Fibroblast of the conjunctiva (primary cell): ENCODE data around the gene C17orf58.

ENCODE experiments used
- DNase-seq: peaks from one replicate; pipeline ENCODE4 v3.0.0-alpha.2; 2010; ENCODE audit warnings: low read depth

C17orf58 gene

DNA sequence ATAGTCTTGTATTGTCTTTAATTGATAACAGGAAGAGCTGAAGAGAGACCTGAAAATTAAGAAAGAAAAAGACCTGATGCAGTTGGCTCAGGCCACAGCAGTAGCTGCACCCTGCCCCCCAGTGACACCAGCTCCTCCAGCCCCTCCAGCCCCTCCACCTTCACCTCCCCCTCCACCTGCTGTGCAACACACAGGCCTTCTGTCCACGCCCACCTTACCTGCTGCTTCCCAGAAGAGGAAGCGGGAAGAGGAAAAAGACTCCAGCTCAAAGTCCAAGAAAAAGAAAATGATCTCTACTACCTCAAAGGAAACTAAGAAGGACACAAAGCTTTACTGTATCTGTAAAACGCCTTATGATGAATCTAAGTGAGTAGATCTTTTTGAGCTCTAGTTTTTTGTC, 36.8 kb downstream of the C17orf58 start:
- no peak for DNase-seq

DNA sequence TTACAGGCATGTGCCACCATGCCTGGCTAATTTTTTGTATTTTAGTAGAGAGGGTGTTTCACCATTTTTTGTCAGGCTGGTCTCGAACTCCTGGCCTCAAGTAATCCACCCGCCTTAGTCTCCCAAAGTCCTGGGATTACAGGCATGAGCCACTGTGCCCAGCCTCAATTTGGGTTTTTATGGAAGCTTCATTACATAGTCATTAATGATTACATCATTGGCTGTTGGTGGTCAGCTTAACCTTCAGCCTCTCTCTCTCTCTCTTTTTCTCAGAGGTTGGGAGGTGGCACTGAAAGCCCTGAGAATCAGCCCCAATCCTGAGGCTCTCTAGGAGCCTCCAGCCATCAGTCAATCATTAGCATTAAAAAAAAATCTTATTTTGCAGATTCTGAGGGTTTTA, 45.3 kb downstream of the C17orf58 start:
- DNase-seq = no peak

DNA sequence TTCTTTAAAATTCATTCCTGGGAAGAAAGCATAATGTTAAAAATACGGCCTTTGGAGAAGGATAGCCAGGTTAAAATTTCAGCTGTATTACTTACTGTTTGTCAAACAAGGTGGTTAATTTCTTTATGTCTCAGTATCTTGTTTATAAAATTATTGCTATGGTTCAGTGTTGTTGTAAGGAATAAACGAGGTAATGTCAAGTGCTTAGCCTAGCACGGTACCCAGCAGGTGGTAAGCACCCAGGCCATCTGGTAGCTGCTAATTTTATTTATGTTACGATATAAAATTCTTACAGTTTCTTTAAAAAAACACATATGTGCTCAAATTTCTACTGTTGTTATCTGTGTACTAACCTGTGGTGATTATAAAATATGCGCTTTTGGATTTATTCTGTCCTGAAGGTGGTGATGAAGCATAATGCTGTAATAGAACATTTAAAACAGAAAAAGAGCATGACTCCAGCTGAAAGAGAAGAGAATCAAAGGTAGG, 48.9 kb downstream of the C17orf58 start:
- DNase-seq = no peak

DNA sequence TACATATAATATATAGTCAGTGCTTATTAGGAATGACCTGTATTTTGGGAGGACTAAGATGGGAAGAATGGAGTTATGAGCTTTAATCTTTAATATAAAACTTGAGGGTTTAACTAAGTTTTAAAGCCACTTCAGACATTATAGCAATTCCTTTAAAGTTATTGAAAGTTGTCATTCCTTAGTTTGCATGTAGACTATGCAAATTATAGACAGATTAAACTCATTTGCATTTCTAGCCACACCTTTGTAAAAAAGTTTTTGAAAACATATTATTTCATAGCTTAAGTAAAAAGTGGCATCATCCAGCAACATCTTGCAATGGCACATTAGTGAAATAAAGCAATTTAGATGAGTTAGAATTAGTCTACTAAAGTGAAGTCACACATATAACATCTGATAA, 49.8 kb downstream of the C17orf58 start:
- no peak for DNase-seq

DNA sequence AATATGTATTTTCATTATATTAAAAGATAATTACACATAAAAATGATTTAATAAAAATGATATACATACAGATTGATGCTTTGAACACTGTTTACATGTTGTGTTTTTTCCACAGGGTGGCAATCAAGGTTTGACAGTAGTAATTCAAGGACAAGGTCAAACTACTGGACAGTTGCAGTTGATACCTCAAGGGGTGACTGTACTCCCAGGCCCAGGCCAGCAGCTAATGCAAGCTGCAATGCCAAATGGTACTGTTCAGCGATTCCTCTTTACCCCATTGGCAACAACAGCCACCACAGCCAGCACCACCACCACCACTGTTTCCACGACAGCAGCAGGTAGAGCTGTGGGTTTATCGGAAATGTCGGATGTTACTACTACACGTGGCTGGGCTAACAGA, 52.2 kb downstream of the C17orf58 start:
- no peak for DNase-seq

DNA sequence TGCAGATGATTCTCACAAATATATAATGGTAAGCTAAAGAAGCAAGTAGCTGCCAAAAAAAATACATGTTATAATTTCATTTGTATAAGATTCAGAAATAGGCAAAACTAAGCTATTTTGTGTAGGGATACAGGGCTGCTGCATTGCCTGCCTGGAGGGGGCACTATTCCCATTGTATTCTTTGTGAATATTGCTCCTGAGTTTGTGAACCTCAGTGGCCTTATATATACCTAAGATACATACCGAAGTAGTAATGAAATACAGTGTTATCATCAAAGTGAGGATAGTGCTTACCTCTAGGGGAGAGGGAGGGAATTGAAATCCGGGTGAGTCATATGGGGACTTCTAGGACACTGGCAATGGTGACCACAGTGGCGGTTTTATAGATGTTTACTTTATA, 53.5 kb downstream of the C17orf58 start:
- no peak for DNase-seq
